T-helper 22 cell (primary cell): ENCODE data around the gene CCDC57.
"Not testable (repeated sequence)": the region's sequence is repeated elsewhere in the genome, so short reads cannot be mapped to it uniquely, and the experiment has no call there.

ENCODE experiments used
- DNase-seq: peaks from one replicate; pipeline ENCODE4 v3.0.0-alpha.2; 2020; ENCODE audit warnings: low read depth

The CCDC57 gene

DNA sequence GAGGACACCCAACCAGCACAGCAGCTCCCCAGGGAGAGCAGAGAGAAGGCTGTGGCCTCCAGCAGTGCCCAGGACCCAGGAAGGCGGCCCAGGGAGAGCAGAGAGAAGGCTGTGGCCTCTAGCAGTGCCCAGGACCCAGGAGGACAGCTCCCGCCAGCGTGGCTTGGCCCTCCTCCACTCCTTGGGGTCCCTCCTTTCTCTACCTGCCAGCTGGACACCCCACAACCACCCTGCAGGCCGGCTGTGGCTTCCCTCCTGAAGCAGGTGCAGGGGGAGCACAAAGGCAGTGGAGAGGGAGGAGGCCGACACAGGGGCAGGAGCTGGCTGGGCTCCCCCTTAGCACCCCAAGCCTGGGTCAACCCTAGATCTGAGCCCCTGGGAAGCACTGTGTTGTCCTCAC lies 60.5 kb downstream of the CCDC57 start:
- no peak for DNase-seq

DNA sequence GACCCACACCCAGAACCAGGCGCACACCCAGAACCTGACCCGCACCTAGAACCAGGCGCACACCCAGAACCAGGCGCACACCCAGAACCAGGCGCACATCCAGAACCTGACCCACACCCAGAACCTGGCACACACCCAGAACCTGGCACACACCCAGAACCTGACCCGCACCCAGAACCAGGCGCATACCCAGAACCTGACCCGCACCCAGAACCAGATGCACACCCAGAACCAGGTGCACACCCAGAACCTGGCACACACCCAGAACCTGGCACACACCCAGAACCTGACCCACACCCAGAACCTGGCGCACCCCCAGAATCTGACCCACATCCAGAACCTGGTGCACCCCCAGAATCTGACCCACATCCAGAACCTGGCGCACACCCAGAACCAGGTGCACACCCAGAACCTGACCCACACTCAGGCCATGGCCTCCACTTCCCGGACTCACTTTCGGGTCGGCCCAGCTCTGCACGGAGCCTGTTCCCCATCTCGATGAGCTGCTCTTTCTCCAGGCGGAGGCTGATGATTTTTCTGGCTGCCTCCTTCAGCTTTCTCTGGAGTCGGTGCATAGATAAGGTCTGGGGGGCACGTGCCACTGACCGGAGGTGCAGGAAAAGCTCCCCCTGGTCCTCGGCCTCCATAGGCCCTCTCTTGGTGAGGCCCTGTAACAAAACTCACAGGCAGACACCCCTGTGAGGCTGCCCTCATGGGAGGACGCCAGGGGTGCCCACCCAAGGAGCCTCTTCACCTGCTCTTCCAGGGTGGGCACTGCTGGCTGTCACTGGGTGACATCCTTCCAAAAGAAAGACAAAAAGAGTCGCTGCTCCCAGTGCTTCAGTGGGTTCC lies 61.3 kb downstream of the CCDC57 start:
- no peak for DNase-seq

DNA sequence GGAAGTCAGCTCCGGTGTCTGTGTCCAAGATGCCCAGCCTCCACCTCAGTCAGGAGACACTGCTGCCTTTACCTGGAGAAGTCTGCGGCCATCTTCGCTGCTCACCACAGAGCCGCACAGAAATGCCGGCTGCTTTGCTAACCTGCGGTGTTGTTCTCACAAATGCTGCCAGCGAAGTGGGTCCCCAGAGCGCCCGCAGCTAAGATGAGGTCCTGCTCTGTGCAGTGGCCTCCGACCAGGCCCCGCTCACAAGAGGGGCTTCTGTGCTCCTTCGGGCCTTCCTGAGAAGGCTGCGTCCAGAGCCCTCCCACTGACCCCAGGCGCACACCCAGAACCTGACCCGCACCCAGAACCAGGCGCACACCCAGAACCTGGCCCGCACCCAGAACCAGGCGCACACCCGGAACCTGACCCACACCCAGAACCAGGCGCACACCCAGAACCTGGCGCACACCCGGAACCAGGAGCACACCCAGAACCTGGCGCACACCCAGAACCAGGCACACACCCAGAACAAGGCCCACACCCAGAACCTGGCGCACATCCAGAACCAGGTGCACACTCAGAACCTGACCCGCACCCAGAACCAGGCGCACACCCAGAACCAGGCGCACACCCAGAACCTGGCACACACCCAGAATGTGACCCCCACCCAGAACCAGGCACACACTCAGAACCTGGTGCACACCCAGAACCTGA lies 63.1 kb downstream of the CCDC57 start:
- DNase-seq = no peak

DNA sequence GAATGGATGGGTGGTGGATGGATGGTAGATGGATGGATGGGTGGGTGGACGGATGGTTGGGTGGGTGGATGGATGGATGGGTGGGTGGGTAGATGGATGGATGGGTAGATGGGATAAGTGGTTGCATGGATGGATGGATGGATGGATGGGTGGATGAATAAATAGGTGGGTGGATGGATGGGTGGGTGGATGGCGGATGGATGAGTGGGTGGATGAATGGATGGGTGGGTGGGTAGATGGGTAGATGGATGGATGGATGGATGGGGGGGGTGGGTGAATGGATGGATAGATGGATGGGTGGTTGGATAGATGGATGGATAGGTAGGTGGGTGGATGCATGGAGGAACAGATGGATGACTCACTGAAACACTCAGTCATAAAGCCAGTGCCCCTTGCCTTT lies 63.6 kb downstream of the CCDC57 start:
- no peak for DNase-seq

- DNase-seq = no peak
Observed at GRCh38 chr17:82148011-82148410, 64.6 kb downstream of the CCDC57 start.

- no peak for DNase-seq
Observed at GRCh38 chr17:82146663-82147654, 65.7 kb downstream of the CCDC57 start.

- DNase-seq = no peak
Observed at GRCh38 chr17:82145550-82146155, 67.0 kb downstream of the CCDC57 start.

- DNase-seq = no peak
Observed at GRCh38 chr17:82143333-82143732, 69.3 kb downstream of the CCDC57 start.

GRCh38 chr17:82139961-82140360 lies 72.7 kb downstream of the CCDC57 start:
- DNase-seq = not testable (repeated sequence)

GRCh38 chr17:82138511-82138992 lies 74.1 kb downstream of the CCDC57 start:
- DNase-seq = no peak

DNA sequence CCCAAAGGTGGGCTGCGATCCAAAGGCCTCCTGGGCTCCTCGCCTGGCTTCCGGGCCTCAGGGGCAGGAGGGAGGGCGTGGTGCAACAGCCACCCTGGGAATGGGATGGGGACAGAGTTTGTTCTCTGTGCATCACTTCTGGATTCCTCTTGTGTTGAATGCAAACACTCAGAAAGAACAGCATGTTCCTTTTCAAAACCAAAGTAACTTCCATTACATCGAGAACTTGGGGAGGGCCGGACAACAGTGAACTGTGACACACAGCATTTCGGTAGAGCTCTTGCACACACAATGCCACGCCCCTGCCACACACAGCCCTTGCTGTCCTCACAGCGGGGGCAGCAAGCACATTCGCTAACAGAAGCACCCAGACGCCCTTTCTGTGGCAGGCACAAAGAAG lies 78.5 kb downstream of the CCDC57 start:
- DNase-seq = no peak

GRCh38 chr17:82133166-82133953 lies 79.3 kb downstream of the CCDC57 start:
- DNase-seq = not testable (repeated sequence)

DNA sequence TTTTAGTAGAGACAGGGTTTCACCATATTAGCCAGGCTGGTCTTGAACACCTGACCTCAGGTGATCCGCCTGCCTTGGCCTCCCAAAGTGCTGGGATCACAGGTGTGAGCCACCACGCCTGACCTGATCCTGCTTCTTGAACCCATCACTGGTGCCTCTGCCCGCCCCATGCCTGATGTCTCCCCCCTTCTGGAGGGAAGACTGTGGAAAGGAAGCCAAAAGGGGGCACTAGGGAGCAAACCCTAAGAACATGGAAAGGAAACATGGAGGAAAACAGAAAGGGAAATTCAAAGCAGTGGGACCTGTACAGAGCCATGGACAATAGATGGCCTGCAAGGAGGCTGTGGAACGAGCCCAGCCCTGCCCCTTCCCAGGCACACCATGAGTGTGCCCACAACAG lies 83.5 kb downstream of the CCDC57 start:
- no peak for DNase-seq

GRCh38 chr17:82128287-82128686 lies 84.4 kb downstream of the CCDC57 start:
- DNase-seq = no peak

DNA sequence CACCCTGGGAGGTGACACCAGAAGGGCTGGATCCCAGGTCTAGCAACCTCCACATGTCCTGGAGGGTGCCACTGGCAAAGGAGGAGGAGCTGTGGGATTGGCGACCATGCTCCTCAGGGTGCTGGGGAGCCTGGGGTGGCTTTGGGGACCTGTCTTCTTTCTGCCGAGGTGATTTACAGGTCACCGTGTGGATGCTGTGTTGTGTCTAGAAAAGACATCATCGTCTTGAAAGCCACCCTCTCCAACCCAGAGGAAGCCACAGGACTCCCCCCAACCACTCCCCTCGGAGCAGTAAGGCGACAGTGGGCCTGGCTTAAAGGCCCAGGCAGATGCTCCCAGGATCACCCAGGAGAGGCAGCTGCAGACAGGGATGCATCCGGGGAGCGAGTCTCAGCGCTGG lies 84.9 kb downstream of the CCDC57 start:
- peak; percentile 12 for DNase-seq

DNA sequence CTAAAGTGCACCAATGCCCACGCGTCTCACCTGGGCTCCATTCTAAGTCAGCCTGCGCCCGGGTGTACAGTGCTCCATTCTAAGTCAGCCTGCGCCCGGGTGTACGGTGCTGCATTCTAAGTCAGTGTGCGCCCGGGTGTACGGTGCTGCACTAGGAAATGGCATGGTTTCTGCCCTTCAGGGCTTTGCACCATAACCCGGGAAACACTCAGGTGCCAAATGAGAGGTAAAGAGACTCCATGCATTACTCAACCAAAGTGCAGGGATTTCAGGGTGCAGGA lies 85.4 kb downstream of the CCDC57 start:
- no peak for DNase-seq

DNA sequence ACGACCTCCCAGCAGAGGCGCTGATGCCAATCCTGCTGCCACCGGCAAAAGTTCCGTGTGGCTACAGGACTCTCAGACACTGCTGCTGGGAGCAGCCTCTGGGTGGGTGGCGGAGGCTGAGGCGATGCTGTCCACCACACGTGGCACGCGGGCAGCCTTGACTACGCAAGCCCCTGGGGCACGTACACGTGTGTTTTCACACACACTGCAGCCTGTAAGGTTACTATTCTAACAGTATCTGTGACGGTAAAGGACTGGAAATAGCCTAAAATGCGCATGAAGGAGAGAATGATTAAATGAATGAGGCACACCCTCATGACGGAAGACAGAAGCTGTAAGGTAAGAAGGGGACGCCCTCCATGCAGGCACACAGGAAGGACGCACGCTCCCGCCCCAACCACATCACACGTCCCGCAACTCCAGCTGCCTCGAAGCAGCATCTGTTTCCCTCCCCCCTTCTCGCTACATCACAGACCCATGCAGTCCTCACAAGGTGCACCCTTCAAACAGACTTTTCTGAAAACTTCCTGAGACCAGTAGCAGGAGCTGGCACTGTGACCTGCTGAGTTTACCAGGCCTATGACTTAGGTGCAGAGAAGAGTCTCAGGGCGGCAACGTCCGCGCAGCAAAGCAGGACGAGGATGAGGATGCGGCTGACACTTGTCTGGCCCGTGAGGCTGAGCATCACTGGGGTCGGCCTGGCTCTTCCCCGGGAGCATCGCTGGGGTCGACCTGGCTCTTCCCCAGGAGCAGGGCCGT lies 85.9 kb downstream of the CCDC57 start:
- peak; percentile 92 for DNase-seq

GRCh38 chr17:82124101-82124500 lies 88.5 kb downstream of the CCDC57 start:
- DNase-seq = no peak

GRCh38 chr17:82121660-82122629 lies 90.7 kb downstream of the CCDC57 start:
- no peak for DNase-seq
